Smooth muscle cell of the umbilical artery (primary cell): ENCODE measurements around the gene RHD. TPM values are rescaled to one million over a fixed set of nuclear protein-coding genes. Genes with fewer than 3 reads are reported as not detected.

Experiments
- total RNA-seq: library from RNA; depleted of rRNA; stranded (reverse); fragments of >200 nt; gene quantifications from 2 replicates; pipeline ENCODE4 v1.2.3, GENCODE V29; 2014

RHD gene
- not detected in 2 replicates for total RNA-seq

GRCh38 chr1:25272238-25272637, at the start of gene RHD:
TSS of gene RHD (plus strand) at chr1:25272509. CDS start at chr1:25272548, 39 bp downstream.

GRCh38 chr1:25232027-25232865, 40.1 kb upstream of the RHD start, which contains the start of gene SYF2:
TSS of gene SYF2 (minus strand) at chr1:25232502. CDS start at chr1:25232467, 35 bp downstream.

GRCh38 chr1:25247024-25247828, 25.1 kb upstream of the RHD start, which contains the start of gene RSRP1:
TSS of gene RSRP1 (minus strand) at chr1:25247454. CDS start at chr1:25246963, 491 bp downstream.

GRCh38 chr1:25338188-25338981, 66.1 kb downstream of the RHD start, which contains the start of gene TMEM50A:
TSS of gene TMEM50A (plus strand) at chr1:25338334. CDS start at chr1:25340487, 2,153 bp downstream.

Other genes with a start within 250 kb of the RHD start
- 29.1 and 42.5 TPM in 2 replicates for gene SYF2, start 40.0 kb upstream of the RHD start, total RNA-seq
- 97.1 and 203 TPM in 2 replicates for gene RSRP1, start 25.1 kb upstream of the RHD start, total RNA-seq
- gene TMEM50A, start 65.8 kb downstream of the RHD start, total RNA-seq, result 85.2 and 89.7 TPM in 2 replicates
- gene RHCE, start 148.3 kb downstream of the RHD start, total RNA-seq, result 1.2 and 1.8 TPM in 2 replicates
- gene MACO1, start 158.4 kb downstream of the RHD start, total RNA-seq, result 19.1 and 19.9 TPM in 2 replicates